GM12878 (cell line): Measurements from ENCODE around the gene MAPK1. TPM values are rescaled to one million over a fixed set of nuclear protein-coding genes. Genes with fewer than 3 reads are reported as not detected.
A peak's percentile ranks its signal among the peaks of the same experiment; 100 is the strongest.

ENCODE experiments used
- ATF2 ChIP-seq: IDR thresholded peaks from 2 replicates; pipeline ENCODE4 v1.6.1; 2012; ENCODE audit warnings: low read length, inconsistent platforms
- BMI1 ChIP-seq: fragments of 450-650 bp; IDR thresholded peaks from 2 replicates; pipeline ENCODE4 v1.6.1; 2016; ENCODE audit warnings: mild to moderate bottlenecking, moderate library complexity, borderline replicate concordance
- CBX3 ChIP-seq: fragments of 200-600 bp; sonication (generic); IDR thresholded peaks from 2 replicates; pipeline ENCODE4 v1.6.1; 2016; ENCODE audit warnings: low read depth, borderline replicate concordance
- CEBPZ ChIP-seq: fragments of 150-350 bp; IDR thresholded peaks from 2 replicates; pipeline ENCODE4 v1.6.1; 2016; ENCODE audit warnings: low read depth, low read length
- DPF2 ChIP-seq: fragments of 450-650 bp; IDR thresholded peaks from 2 replicates; pipeline ENCODE4 v1.6.1; 2017; ENCODE audit warnings: mild to moderate bottlenecking
- E2F8 ChIP-seq: fragments of 450-650 bp; IDR thresholded peaks from 2 replicates; pipeline ENCODE4 v1.6.1; 2018; ENCODE audit warnings: mild to moderate bottlenecking, low read depth, moderate library complexity; ENCODE audit not compliant: partially characterized antibody
- E4F1 ChIP-seq: fragments of 450-650 bp; IDR thresholded peaks from 2 replicates; pipeline ENCODE4 v1.6.1; 2018; ENCODE audit warnings: borderline replicate concordance, mild to moderate bottlenecking; ENCODE audit not compliant: partially characterized antibody
- EP300 ChIP-seq, 2 experiments: fragments of 150-350 bp in 1 of 2; IDR thresholded peaks; 2 replicates each; pipeline ENCODE4 v1.6.1; 2011 to 2012; ENCODE audit warnings: low read depth in 2 of 2, low read length in 2 of 2, borderline replicate concordance in 1 of 2, improper control_type of control experiment in 1 of 2, inconsistent platforms in 1 of 2; ENCODE audit not compliant: control insufficient read depth in 1 of 2
- HDAC6 ChIP-seq: fragments of 200-600 bp; sonication (generic); IDR thresholded peaks from one replicate; pipeline ENCODE4 v1.8.0; 2017; ENCODE audit warnings: antibody characterized with exemption; ENCODE audit not compliant: unreplicated experiment
- JUNB ChIP-seq: IDR thresholded peaks from 2 replicates; pipeline ENCODE4 v1.6.1; 2016; ENCODE audit warnings: antibody characterized with exemption, mild to moderate bottlenecking
- MYB ChIP-seq: fragments of 150-350 bp; IDR thresholded peaks from 2 replicates; pipeline ENCODE4 v1.6.1; 2014; ENCODE audit warnings: mild to moderate bottlenecking, low read depth, low read length, borderline replicate concordance
- NFYB ChIP-seq: IDR thresholded peaks from 2 replicates; pipeline ENCODE4 v1.6.1; 2011; ENCODE audit warnings: low read depth, mild to moderate bottlenecking, low read length, improper control_type of control experiment, moderate library complexity; ENCODE audit not compliant: insufficient read depth
- NRF1 ChIP-seq: conservative IDR thresholded peaks from 2 replicates; pipeline ENCODE4 v1.6.1; 2011; ENCODE audit warnings: mild to moderate bottlenecking, low read depth, low read length, improper control_type of control experiment
- POLR2A ChIP-seq: IDR thresholded peaks from 2 replicates; pipeline ENCODE4 v1.6.1; 2011; ENCODE audit warnings: low read depth, mild to moderate bottlenecking, low read length
- POLR2AphosphoS2 ChIP-seq: IDR thresholded peaks from 2 replicates; pipeline ENCODE4 v1.6.1; 2011; ENCODE audit warnings: low read depth, mild to moderate bottlenecking, low read length, improper control_type of control experiment, moderate library complexity
- SIN3A ChIP-seq: IDR thresholded peaks from 2 replicates; pipeline ENCODE4 v1.6.1; 2012; ENCODE audit warnings: low read depth, low read length, improper control_type of control experiment
- SIX5 ChIP-seq: IDR thresholded peaks from 2 replicates; pipeline ENCODE4 v1.6.1; 2011; ENCODE audit warnings: mild to moderate bottlenecking, low read depth, low read length, moderate library complexity; ENCODE audit not compliant: severe bottlenecking
- SMC3 ChIP-seq: IDR thresholded peaks from 2 replicates; pipeline ENCODE4 v1.6.1; 2011; ENCODE audit warnings: low read length, improper control_type of control experiment, borderline replicate concordance
- SPI1 ChIP-seq: IDR thresholded peaks from 2 replicates; pipeline ENCODE4 v1.6.1; 2011; ENCODE audit warnings: low read depth, mild to moderate bottlenecking, low read length, moderate library complexity, borderline replicate concordance; ENCODE audit not compliant: insufficient read depth
- TCF3 ChIP-seq: IDR thresholded peaks from 2 replicates; pipeline ENCODE4 v1.6.1; 2012; ENCODE audit warnings: low read depth, mild to moderate bottlenecking, low read length, borderline replicate concordance; ENCODE audit not compliant: insufficient read depth
- TCF7 ChIP-seq: IDR thresholded peaks from 2 replicates; pipeline ENCODE4 v1.6.1; 2014; ENCODE audit warnings: antibody characterized with exemption, borderline replicate concordance
- polyA plus RNA-seq, 11 experiments: library from polyadenylated mRNA; depleted of rRNA in 4 of 11; unstranded in 6 of 11; stranded (reverse) in 5 of 11; fragments of >200 nt; fragmentation: Nextera tagmentation in 4 of 11; fragmentation: Illumina TruSeq in 1 of 11; extraction: Ambion mirVana in 4 of 11; extraction: Trizol in 1 of 11; gene quantifications; 1 replicate in 1 of 11; 2 replicates in 10 of 11; pipeline versions ENCODE4 v1.2.1 to v1.2.3, GENCODE V29; 2011 to 2016; ENCODE audit warnings: inconsistent platforms in 2 of 11, missing spikeins in 2 of 11, low read depth in 1 of 11
- total RNA-seq, 4 experiments: library from RNA; depleted of rRNA in 3 of 4; stranded (reverse); fragments of >200 nt in 3 of 4; fragmentation: Illumina TruSeq in 1 of 4; extraction: Trizol in 1 of 4; gene quantifications; 2 replicates each; pipeline versions ENCODE4 v1.2.1 to v1.2.3, GENCODE V29; 2013 to 2021

MAPK1 gene
- total and polyA plus RNA-seq, 10 of the 15 experiments (the other 5 are each of a cell fraction or from before 2014, with no cell fraction given): 7.0 to 123 (median 58.4) TPM

GRCh38 chr22:21857481-21857914, 9.9 kb downstream of the MAPK1 start (continued):
- TF ChIP-seq E4F1 (no peak), SMC3 (no peak; the same call in 1 of the 2 replicates), SIN3A (no peak), SPI1 (0 out of 2 replicates have a peak, but pooled peaks have one; percentile 34), SIX5 (no peak), DPF2 (no peak), HDAC6 (no peak), JUNB (no peak), CBX3 (no peak), EP300 (IDR thresholded peaks at IDR 0.05; ENCODE audit: borderline replicate concordance in 1 of 2, control insufficient read depth in 1 of 2, low read depth in 2 of 2, low read length in 2 of 2) (peak; percentile 49 to 63; a peak in 2 of 4 replicates), POLR2AphosphoS2 (no peak), CEBPZ (no peak), BMI1 (no peak), ATF2 (peak; percentile 39; the same call in 1 of the 2 replicates), POLR2A (no peak), NFYB (no peak), TCF7 (no peak), E2F8 (no peak), NRF1 (no peak), TCF3 (no peak), MYB (no peak)
